Pancreas (tissue), 10 donors: ENCODE data around the gene C1orf35. TPM values are rescaled to one million over a fixed set of nuclear protein-coding genes. Genes with fewer than 3 reads are reported as not detected.
A peak's percentile ranks its signal among the peaks of the same experiment; 100 is the strongest.

ENCODE experiments used
- ATAC-seq, 4 donors: fragments of 200-7000 bp; cut with Tn5 transposase; one replicate each; pipeline versions ENCODE4 v1.8.0 to v1.9.1; 2020; ENCODE audit warnings: mild to moderate bottlenecking in 4 of 4, moderate library complexity in 4 of 4
- DNase-seq, 6 donors: peaks; one replicate each; pipeline ENCODE4 v3.0.0-alpha.2; 2020
- FAIRE-seq: peaks from 2 replicates; lab custom pipeline; 2012; peaks lifted over from hg19 to GRCh38; lab: Jason Lieb, UNC
- H3K27ac ChIP-seq, 4 donors: fragments of 200-600 bp; sonication (generic); 1 replicate in 3 of 4; 2 replicates in 1 of 4; pipeline versions ENCODE4 v1.5.0 to v1.8.0; 2020
- H3K27me3 ChIP-seq, 4 donors: fragments of 200-600 bp; one replicate each; pipeline ENCODE4 v1.8.0; 2021
- H3K36me3 ChIP-seq, 3 donors: fragments of 200-600 bp; sonication (generic) in 1 of 3; one replicate each; pipeline versions ENCODE4 v1.5.0 to v1.8.0; 2020 to 2021
- H3K4me1 ChIP-seq, 3 donors: fragments of 200-600 bp; one replicate each; pipeline ENCODE4 v1.8.0; 2021
- H3K4me3 ChIP-seq, 4 donors: fragments of 200-600 bp; sonication (generic) in 2 of 4; one replicate each; pipeline versions ENCODE4 v1.5.0 to v1.8.0; 2020 to 2021
- H3K9me3 ChIP-seq, 4 donors: fragments of 200-600 bp; one replicate each; pipeline ENCODE4 v1.8.0; 2021
- CTCF ChIP-seq, 4 donors: fragments of 200-600 bp; sonication (generic) in 3 of 4; IDR thresholded peaks; one replicate each; pipeline versions ENCODE4 v1.5.0 to v1.8.0; 2021; ENCODE audit warnings: antibody characterized with exemption in 4 of 4
- WGBS, 2 donors: extraction: QIAGEN DNeasy Blood & Tissue Kit; methylation state at CpG; one replicate each; pipeline ENCODE4 v1.1.7; 2013; 5-methylcytosine and 5-hydroxymethylcytosine counted together
- intact Hi-C, 3 donors: fragments of 100-400 bp; cut with DNase I; formaldehyde crosslinking; loops; one replicate each; pipeline versions ENCODE4 v1.11.1 to v1.14.2; 2022
- polyA plus RNA-seq, 2 donors: library from polyadenylated mRNA; stranded (reverse); fragments of 200-250 nt; gene quantifications; one replicate each; pipeline ENCODE4 v1.2.3, GENCODE V29; 2013
- total RNA-seq, 6 donors: library from RNA; stranded (reverse); fragmentation: NEBNext Ultra II Directional in 4 of 6; extraction: Animal tissue kit (Norgen Biotek cat#: 25700) in 4 of 6; gene quantifications; one replicate each; pipeline versions ENCODE4 v1.2.1 to v1.2.4, GENCODE V29; 2021 to 2023
- donor health status: healthy with polysubstance abuse.
- donor health status: DM: no; HTN: no; CAD: no; lungs with moderate emphysema.
- donor health status: DM: no; HTN: no; CAD: no.
- donor health status: control.
- donor health status: control.
- donor health status: Bipolar disorder and iron deficiency.
- donor health status: DM: yes; HTN: yes; CAD: no.
- donor health status: DM: no; HTN: no; CAD: no.
- donor health status: DM: no; HTN: no; CAD: no.
- donor health status: DM: yes; HTN: yes; CAD: no.

The C1orf35 gene
- total and polyA plus RNA-seq, 8 donors: 6.3 to 33.2 (median 8.3) TPM

DNA sequence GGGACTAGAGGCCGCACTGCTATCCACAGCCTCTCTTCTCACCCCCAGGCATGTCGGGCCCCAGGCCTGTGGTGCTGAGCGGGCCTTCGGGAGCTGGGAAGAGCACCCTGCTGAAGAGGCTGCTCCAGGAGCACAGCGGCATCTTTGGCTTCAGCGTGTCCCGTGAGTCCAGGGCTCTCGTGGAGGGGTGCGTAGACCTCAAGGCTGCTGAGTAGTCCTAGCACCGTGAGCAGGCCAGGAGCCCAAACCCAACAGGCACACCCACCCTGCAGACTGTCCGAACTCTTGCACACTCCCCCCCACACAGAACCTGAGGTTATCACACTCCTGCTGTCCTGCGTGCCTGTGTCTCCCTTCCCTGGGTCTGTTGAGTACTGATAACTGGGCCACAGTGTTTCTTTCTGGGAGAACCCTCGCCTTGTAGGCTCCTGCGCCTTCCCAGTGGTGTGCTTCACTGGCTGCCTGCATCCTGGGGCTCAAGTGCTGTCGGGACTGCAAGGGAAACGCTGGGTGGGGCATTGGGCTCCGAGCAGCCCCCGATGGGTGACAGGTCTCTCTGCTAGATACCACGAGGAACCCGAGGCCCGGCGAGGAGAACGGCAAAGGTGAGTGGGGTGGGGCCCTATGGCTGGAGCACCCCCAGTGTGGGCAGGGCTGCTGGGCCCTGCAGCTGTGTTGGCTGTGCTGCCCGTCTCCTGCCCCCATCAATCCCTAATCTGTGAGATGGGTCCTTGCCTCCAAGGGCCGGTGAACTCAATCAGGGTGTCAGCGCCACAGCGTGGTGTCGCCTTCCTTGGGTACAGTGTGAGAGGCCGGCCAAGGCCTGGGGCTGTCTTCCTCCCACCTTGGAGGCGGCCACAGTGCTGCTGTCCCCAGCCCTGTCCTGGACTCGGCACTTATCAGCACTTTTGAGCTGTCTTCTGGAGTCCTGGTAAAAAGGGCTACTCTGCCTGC, 42.6 kb upstream of the C1orf35 start:
- Histone ChIP-seq H3K36me3 (peaks cover 0 to 23% (median 0%) of the 10 kb centered on the region in 3 donors), H3K9me3 (no peaks in the 10 kb centered on the region), H3K4me3 (no peak overlapping the region), H3K27me3 (no peaks in the 10 kb centered on the region), H3K4me1 (peaks cover 11 to 25% (median 25%) of the 10 kb centered on the region in 3 donors), H3K27ac (no peak overlapping the region)
- 87 to 89% methylated on average over 27 to 31 of the region's 31 CpGs for WGBS, 2 donors
- peak in 3 of 6 donors; percentile 16 to 70 (median 29) for DNase-seq
- no peak for TF ChIP-seq CTCF (IDR thresholded peaks at IDR 0.05)
- ATAC-seq: no peak
- FAIRE-seq: no peak
- intact Hi-C loops: no loop called here

GRCh38 chr1:228144993-228145343, 41.8 kb upstream of the C1orf35 start:
- no peaks in the 10 kb centered on the region for H3K27me3 ChIP-seq
- H3K4me3 ChIP-seq: no peak overlapping the region
- H3K9me3 ChIP-seq: no peaks in the 10 kb centered on the region
- peaks cover 11 to 25% (median 25%) of the 10 kb centered on the region in 3 donors for H3K4me1 ChIP-seq
- H3K27ac ChIP-seq: no peak overlapping the region
- intact Hi-C loops: no loop called here
- DNase-seq (peak in 2 of 6 donors; percentile 13 to 22), FAIRE-seq (no peak), ATAC-seq (no peak)
- 85 to 88% methylated on average over 8 of the region's 8 CpGs for WGBS, 2 donors
- no peak for TF ChIP-seq CTCF (IDR thresholded peaks at IDR 0.05)
- peaks cover 0 to 23% (median 0%) of the 10 kb centered on the region in 3 donors for H3K36me3 ChIP-seq

DNA sequence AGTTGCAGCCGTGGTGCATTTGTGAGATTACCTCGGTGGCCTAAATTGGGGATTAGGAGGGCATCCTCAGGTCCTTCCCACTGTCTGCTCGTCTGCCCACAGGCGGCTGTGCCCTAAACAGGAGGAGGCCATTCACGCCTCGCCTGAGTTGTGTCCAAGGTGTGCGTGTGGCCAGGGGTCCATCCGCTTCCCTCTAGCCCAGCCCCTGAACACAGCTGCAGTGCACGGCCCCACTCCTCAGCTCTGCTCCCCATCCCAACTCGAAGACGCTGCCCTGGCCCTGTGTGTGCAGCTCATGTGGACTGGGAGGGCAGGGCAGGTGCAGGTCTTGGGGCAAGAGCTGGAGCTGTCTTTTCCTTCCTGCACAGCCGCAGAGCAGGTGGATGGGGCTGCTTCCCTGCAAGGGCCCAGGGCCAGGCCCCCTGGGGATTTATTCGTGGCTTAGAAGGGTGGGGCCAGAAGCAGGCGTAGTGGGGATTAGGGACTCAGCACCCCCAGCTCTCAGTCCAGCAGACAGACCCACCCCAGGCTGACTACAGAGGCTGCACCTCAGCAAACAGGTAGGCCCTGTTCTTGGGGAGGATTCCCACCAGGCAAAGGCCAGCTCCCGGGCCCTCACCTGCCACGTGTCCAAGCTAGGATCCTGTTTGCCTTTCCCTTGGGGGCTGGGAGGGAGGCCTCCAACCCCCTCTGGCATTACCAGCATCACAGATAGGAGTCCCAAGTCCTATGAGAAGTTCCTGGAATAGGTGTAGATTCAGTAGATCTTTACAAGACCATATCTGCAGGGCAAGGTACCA, 41.3 kb upstream of the C1orf35 start:
- Histone ChIP-seq H3K4me3 (no peak overlapping the region), H3K27me3 (no peaks in the 10 kb centered on the region), H3K9me3 (no peaks in the 10 kb centered on the region), H3K36me3 (peaks cover 0 to 23% (median 0%) of the 10 kb centered on the region in 3 donors), H3K4me1 (peaks cover 11 to 25% (median 25%) of the 10 kb centered on the region in 3 donors), H3K27ac (no peak overlapping the region)
- no peak for FAIRE-seq
- no peak for ATAC-seq
- no peak for TF ChIP-seq CTCF (IDR thresholded peaks at IDR 0.05)
- 83 to 86% methylated on average over 16 of the region's 16 CpGs for WGBS, 2 donors
- peak in 3 of 6 donors; percentile 11 to 18 (median 12) for DNase-seq
- intact Hi-C loops: no loop called here

DNA sequence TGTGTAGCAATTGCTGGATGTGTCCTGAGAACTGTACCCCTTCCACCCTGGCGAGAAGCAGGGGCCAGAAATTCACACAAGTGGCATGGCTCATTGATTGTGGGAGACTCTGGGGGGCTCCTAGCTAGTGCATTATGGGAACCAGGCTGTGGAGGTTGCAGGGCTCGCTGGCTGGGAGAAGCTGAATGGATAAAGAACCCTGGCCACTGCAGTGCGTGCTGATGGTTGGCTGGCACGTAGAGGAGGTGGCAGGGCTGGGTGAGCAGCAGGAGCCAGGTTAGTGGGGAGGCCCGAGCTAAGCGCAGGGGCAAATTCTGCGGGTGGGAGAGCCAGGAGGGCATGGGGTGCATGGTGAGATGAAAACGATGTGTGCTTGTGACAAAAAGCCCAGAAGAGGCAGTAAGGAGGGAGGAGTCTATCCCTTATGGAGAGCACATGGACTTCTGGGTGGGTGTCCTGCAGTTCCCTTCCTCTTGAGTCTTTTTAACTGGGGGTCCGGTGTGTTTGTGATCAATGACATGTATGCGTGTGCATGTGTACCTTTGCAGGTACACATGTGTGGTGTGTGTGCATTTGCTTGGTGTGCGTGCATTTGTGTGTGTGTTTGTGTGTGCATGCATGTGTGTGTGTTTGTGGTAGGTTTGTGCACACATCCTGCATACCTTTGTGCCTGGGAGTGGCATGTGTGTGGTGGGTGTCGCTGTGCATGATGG, 40.5 kb upstream of the C1orf35 start:
- WGBS, 2 donors: 80 to 89% methylated on average over 12 of the region's 12 CpGs
- no peaks in the 10 kb centered on the region for H3K9me3 ChIP-seq
- DNase-seq: peak in 1 of 6 donors; percentile 22
- FAIRE-seq: no peak
- no peaks in the 10 kb centered on the region for H3K27me3 ChIP-seq
- no peak overlapping the region for H3K27ac ChIP-seq
- peaks cover 0 to 16% (median 0%) of the 10 kb centered on the region in 3 donors for H3K36me3 ChIP-seq
- H3K4me1 ChIP-seq: peaks cover 11 to 25% (median 25%) of the 10 kb centered on the region in 3 donors
- H3K4me3 ChIP-seq: no peak overlapping the region
- no peak for ATAC-seq
- no peak for TF ChIP-seq CTCF (IDR thresholded peaks at IDR 0.05)
- intact Hi-C loops: no loop called here
